ENCODE data around the gene KIAA0319L.
"Not testable (repeated sequence)": the region's sequence is repeated elsewhere in the genome, so short reads cannot be mapped to it uniquely, and the experiment has no call there.

Gene KIAA0319L

DNA sequence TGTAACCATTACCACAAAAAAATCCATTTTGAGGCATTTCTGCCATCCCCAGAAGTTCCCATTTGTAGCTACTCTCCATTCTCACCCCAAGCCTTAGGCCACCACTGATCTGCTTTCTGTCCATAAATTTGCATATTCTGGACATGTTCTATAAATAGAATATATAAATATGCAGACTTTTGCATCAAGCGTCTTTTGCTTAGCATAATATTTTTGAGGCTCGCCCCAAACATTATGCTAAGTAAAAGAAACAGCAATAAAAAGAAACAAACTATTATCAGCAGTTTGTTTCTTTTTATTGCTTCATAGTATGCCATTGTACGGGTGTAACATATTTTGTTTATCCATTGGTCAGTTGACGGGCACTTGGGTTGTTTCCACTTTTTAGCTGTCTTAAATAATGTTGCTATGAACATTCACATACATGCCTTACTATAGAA lies 23.8 kb upstream of the KIAA0319L start:
- DNase-seq: no peak

GRCh38 chr1:35577071-35577998 lies 20.1 kb upstream of the KIAA0319L start:
- DNase-seq: peak; percentile 52 to 70

DNA sequence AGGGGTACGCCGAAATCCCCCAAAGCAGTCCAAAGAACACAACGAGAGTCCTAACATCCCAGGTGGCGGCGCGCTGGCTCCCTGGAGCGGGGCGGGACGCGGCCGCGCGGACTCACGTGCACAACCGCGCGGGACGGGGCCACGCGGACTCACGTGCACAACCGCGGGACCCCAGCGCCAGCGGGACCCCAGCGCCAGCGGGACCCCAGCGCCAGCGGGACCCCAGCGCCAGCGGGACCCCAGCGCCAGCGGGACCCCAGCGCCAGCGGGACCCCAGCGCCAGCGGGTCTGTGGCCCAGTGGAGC lies 19.5 kb upstream of the KIAA0319L start:
- DNase-seq: not testable (repeated sequence)

- no peak for DNase-seq
Measured at GRCh38 chr1:35576061-35576765, 19.0 kb upstream of the KIAA0319L start.

- no peak for DNase-seq
Measured at GRCh38 chr1:35575416-35575958, 18.3 kb upstream of the KIAA0319L start.

DNA sequence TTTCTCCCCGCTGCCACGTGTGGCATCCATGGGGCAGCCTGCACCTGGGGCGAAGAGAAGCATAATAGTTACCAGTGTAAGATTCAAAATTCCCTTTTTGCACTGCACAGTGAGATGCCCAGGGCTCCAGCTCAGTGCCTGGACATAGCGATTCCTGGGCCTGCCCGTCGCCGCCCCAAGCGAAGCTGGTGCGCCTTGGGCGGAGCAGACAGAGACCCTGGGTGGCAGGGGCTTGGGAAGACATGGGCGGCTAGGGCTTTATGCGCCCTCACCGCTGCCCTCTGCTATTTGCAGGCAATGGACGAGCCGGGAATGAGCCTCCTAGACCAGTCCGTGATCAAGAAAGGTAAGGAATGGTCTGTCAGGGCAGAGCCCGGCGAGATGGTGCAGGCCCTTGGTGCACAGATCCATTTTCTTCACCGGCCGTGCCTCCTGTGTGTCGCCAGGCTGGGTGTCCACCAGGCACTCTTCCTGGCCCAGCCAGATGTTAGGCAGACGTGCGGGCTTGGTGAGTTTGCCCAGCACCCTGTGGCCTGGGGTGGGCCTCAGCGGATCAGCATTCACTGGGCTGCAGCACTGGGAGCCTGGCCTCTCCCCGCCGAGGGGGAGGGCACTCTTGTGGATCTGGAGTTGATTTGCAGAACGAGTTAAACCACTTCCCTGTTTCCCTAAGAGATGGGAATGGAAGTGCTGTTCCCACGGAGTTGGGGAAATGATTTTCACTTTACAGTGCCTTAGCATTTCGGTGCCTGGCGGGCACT lies 17.6 kb upstream of the KIAA0319L start:
- no peak for DNase-seq

- DNase-seq: no peak
Measured at GRCh38 chr1:35574125-35574654, 17.0 kb upstream of the KIAA0319L start.

DNA sequence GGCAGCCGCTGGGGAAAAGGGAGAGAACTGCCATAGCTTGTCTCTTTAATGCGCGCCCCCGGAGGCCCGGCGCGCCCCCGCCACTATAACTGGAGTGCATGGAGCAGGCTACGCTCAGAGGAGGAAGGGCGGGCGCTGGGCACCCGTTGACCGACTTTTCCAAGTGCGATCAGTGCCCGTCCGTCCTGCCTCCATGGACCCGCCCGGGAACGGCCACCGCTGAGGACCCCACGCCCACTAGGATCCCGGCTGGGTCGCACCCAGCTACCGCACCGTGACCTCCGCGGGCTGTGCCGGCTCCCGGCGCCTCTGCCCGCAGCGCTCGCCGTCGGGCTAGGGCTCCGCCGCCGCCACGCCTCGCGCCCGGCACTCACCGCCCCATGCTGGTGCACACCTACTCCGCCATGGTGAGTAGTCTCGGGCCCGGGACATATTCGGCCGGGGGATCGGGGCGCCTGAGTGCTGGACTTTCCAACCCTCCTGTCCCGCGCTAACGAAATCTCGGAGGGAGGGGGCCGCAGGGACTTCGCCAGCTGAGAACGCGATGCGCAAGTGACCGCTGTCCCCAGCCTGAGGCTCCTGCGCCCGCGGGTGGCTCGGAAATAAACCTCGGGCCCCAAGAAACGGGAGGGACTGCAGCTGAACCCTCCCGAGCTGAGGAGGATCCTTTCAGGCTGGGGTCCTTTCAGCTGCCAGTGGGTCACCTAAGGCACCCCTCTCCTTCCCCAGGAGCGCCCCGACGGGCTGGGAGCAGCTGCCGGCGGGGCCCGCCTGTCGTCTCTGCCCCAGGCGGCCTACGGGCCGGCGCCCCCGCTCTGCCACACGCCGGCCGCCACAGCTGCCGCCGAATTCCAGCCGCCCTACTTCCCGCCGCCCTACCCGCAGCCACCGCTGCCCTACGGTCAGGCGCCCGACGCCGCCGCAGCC lies 16.3 kb upstream of the KIAA0319L start, which contains the start of gene TFAP2E:
Gene TFAP2E (plus strand): TSS at position 117 of the 927 bp plus-strand sequence. CDS start 264 bp downstream, at position 381.
- DNase-seq: no peak

GRCh38 chr1:35572296-35572695 lies 15.1 kb upstream of the KIAA0319L start:
- no peak for DNase-seq

DNA sequence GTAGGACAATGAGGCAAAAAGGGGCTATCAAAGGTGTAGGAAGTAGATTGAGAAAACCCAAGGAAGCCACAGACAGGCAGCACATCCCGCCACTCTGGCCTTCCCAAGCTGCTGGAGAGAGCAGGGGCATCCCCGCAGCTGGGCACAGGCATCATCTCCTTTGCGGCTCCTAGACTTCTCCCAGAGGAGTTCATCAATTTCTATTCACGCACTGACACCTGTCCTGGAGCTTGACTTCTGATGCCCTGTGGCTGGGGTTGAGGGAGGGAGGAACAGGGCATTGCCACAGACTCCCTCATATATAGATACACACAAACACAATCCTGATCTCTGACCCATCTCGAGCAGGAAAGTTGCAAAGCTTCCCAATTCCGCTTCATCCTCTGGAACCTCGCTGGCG lies 14.1 kb upstream of the KIAA0319L start:
- DNase-seq: no peak

DNA sequence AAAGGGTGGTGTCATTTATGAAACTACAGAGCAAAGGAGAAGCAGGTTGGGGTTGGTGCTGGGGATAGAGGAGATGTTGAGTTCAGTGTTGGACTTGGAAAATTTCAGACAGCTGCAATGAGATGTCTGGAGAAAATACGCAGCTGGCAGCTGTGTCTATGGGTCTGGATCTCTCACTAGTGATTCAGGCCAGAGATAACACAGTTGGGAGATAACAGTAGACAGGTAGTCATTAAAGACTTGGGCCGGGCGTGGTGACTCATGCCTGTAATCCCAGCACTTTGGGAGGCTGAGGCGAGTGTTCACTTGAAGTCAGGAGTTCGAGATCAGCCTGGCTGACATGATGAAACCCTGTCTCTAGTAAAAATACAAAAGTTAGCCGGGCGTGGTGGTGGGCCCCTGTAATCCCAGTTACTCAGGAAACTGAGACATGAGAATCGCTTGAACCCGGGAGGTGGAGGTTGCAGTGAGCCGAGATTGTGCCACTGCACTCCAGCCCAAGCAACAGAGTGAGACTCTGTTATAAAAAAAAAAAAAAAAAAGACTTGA lies 13.5 kb upstream of the KIAA0319L start:
- no peak for DNase-seq

- no peak for DNase-seq
Measured at GRCh38 chr1:35569936-35570335, 12.7 kb upstream of the KIAA0319L start.

- DNase-seq: peak; percentile 57 to 73
Measured at GRCh38 chr1:35568975-35569395, 11.8 kb upstream of the KIAA0319L start.

- no peak for DNase-seq
Measured at GRCh38 chr1:35567947-35568558, 10.8 kb upstream of the KIAA0319L start.

- DNase-seq: no peak
Measured at GRCh38 chr1:35565742-35566133, 8.5 kb upstream of the KIAA0319L start.

- DNase-seq: no peak
Measured at GRCh38 chr1:35564884-35565741, 7.9 kb upstream of the KIAA0319L start.

- peak; percentile 74 to 82 for DNase-seq
Measured at GRCh38 chr1:35564037-35564883, 7.1 kb upstream of the KIAA0319L start.

- DNase-seq: no peak
Measured at GRCh38 chr1:35563166-35563565, 6.0 kb upstream of the KIAA0319L start.
